Endothelial cell of umbilical vein (primary cell): Measurements from ENCODE around the gene SPART. TPM values are rescaled to one million over a fixed set of nuclear protein-coding genes. Genes with fewer than 3 reads are reported as not detected.
A peak's percentile ranks its signal among the peaks of the same experiment; 100 is the strongest.

Experiments
- BruUV-seq: library from RNA; stranded (reverse); fragments of 400-500 nt; replicated peaks from 2 replicates; lab custom pipeline; 2021; lab: Mats Ljungman, UMichigan
- CTCF ChIA-PET: fragments of 300-600, 350-600 bp; sonication (Branson Sonifier 250); formaldehyde crosslinking; loops from one replicate; lab custom pipeline; 2021; ENCODE audit warnings: antibody characterized with exemption, inconsistent platforms; lab: Charles Lee
- POLR2A ChIA-PET: fragments of 300-600, 350-600 bp; sonication (Branson Sonifier 250); formaldehyde crosslinking; loops from one replicate; lab custom pipeline; 2021; ENCODE audit warnings: antibody characterized with exemption, inconsistent platforms; lab: Charles Lee
- DNase-seq: peaks from one replicate; pipeline ENCODE4 v3.0.0-alpha.2; 2011; ENCODE audit warnings: low read depth, low spot score
- FAIRE-seq: peaks from 2 replicates; lab custom pipeline; 2011; peaks lifted over from hg19 to GRCh38; lab: Jason Lieb, UNC
- H2AFZ ChIP-seq: 2 replicates; pipeline ENCODE4 v1.6.0; 2012; ENCODE audit warnings: low read depth, low read length, control low read depth, inconsistent platforms
- H3K27ac ChIP-seq: 2 replicates; pipeline ENCODE4 v1.5.1; 2011; ENCODE audit warnings: low read depth, mild to moderate bottlenecking, control low read depth, low read length, moderate library complexity; ENCODE audit not compliant: insufficient read depth
- H3K27me3 ChIP-seq, 2 experiments: 2 replicates each; pipeline versions ENCODE4 v1.6.0 to v1.6.1; 2011; ENCODE audit warnings: low read length in 2 of 2, mixed read lengths in 1 of 2; ENCODE audit not compliant: control insufficient read depth in 2 of 2, insufficient read depth in 2 of 2
- H3K36me3 ChIP-seq, 2 experiments: 2 replicates in 1 of 2; 3 replicates in 1 of 2; pipeline ENCODE4 v1.5.1; 2011; ENCODE audit warnings: low read length in 2 of 2, mild to moderate bottlenecking in 1 of 2, moderate library complexity in 1 of 2; ENCODE audit not compliant: control insufficient read depth in 2 of 2, insufficient read depth in 2 of 2; ENCODE audit errors: extremely low read depth in 1 of 2
- H3K4me1 ChIP-seq: 3 replicates; pipeline ENCODE4 v1.5.1; 2011; ENCODE audit warnings: mild to moderate bottlenecking, low read length; ENCODE audit not compliant: control insufficient read depth, insufficient read depth; ENCODE audit errors: extremely low read depth
- H3K4me2 ChIP-seq: 2 replicates; pipeline ENCODE4 v1.6.1; 2011; ENCODE audit warnings: low read length, control low read depth, mixed read lengths; ENCODE audit not compliant: insufficient read depth
- H3K4me3 ChIP-seq, 3 experiments: fragments of 200-600 bp in 1 of 3; sonication (generic), shearing (Covaris generic) in 1 of 3; replicated peaks in 1 of 3; 2 replicates each; pipeline ENCODE4 v1.5.1; 2011 to 2016; ENCODE audit warnings: control low read depth in 3 of 3, low read length in 3 of 3, mild to moderate bottlenecking in 2 of 3, inconsistent platforms in 1 of 3, low read depth in 1 of 3, moderate library complexity in 1 of 3; ENCODE audit not compliant: insufficient read depth in 1 of 3
- H3K79me2 ChIP-seq: 2 replicates; pipeline ENCODE4 v1.6.0; 2012; ENCODE audit warnings: low read length, inconsistent platforms; ENCODE audit not compliant: control insufficient read depth, insufficient read depth
- H3K9ac ChIP-seq: replicated peaks from 2 replicates; pipeline ENCODE3; 2011; ENCODE audit warnings: low read length, control low read depth; ENCODE audit not compliant: insufficient read depth; ENCODE audit errors: extremely low read depth
- H3K9me1 ChIP-seq: replicated peaks from 3 replicates; pipeline ENCODE4 v1.6.0; 2011; ENCODE audit warnings: mild to moderate bottlenecking, low read length; ENCODE audit not compliant: control insufficient read depth, insufficient read depth; ENCODE audit errors: extremely low read depth
- H3K9me3 ChIP-seq: replicated peaks from 2 replicates; pipeline ENCODE4 v1.5.1; 2012; ENCODE audit warnings: low read length, inconsistent platforms; ENCODE audit not compliant: control insufficient read depth, insufficient read depth
- H4K20me1 ChIP-seq: replicated peaks from 2 replicates; pipeline ENCODE3; 2011; ENCODE audit warnings: mild to moderate bottlenecking, low read length; ENCODE audit not compliant: control insufficient read depth, insufficient read depth; ENCODE audit errors: extremely low read depth
- FOS ChIP-seq: IDR thresholded peaks from 2 replicates; pipeline ENCODE4 v1.6.1; 2011; ENCODE audit warnings: mild to moderate bottlenecking, low read length, moderate library complexity, borderline replicate concordance; ENCODE audit not compliant: insufficient read depth
- dilution Hi-C: fragments of 300-500 bp; cut with MboI; formaldehyde crosslinking; loops from one replicate; pipeline ENCODE4 v1.15.0; 2019; ENCODE audit warnings: low sequenced_read_pairs; ENCODE audit not compliant: extremely low pct_ligation_motif_present
- intact Hi-C: fragments of 100-400 bp; cut with micrococcal nuclease; formaldehyde crosslinking; loops from one replicate; pipeline ENCODE4 v1.10.0; 2022
- polyA plus RNA-seq, 4 experiments: library from polyadenylated mRNA; depleted of rRNA in 3 of 4; stranded (reverse) in 3 of 4; unstranded in 1 of 4; fragments of >200 nt; gene quantifications; 2 replicates each; pipeline versions ENCODE4 v1.2.1 to v1.2.3, GENCODE V29; 2011 to 2012; ENCODE audit warnings: missing spikeins in 1 of 4
- total RNA-seq: library from RNA; stranded (reverse); gene quantifications from 2 replicates; pipeline ENCODE4 v1.2.3, GENCODE V29; 2021
- TF ChIP-seq, protein P1 (sequence below), 2 donors: IDR thresholded peaks; 1 replicate in 1 of 2; 2 replicates in 1 of 2; pipeline ENCODE4 v1.5.1; 2011; ENCODE audit warnings: low read length in 2 of 2, mild to moderate bottlenecking in 2 of 2, moderate library complexity in 2 of 2, control low read depth in 1 of 2, inconsistent platforms in 1 of 2, low read depth in 1 of 2; ENCODE audit not compliant: insufficient read depth in 1 of 2; ENCODE audit errors: extremely low read depth in 1 of 2

The SPART gene
- total and polyA plus RNA-seq, 2 donors (not counting 3 experiments of a cell fraction or from before 2014, with no cell fraction given): 40.8 to 73.6 TPM

DNA sequence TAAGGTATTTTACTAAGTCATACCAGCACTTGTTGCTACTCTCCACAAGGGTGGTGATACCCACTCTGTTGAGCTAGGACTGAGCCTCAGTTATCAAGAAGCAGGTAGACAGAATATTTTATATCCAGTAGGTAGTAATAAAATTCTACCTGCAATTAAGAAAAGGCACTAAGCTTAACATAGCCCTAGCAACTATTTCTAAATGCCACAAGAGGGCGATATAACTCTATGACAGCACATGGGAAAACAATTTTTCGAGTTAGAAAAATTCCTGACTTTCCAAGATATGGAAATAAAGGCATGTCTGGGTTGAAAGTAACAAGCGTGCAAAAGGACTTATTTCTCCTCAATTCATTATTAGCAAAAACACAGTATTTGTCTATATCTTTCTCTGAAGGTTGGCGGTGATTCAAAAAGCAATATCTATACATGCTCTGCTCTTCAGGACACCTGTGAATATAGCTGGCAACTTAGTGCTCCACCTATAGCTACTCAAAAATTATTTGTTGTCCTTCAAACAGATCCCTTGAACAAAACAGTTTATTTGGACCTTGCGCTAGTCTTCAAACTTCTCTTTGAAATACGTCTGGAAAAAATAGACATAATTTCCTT is 63.3 kb downstream of the SPART start:
- no peak overlapping the region for H3K9ac ChIP-seq
- FAIRE-seq: peak; percentile 15
- POLR2A ChIA-PET: no interaction called here
- no peak overlapping the region for H2AFZ ChIP-seq
- H3K4me2 ChIP-seq: no peak overlapping the region
- no peaks in the 10 kb centered on the region for H3K9me1 ChIP-seq
- no peaks in the 10 kb centered on the region for H3K27me3 ChIP-seq
- dilution Hi-C loops (no loop called here), intact Hi-C loops (loop anchor here (1.0 to 10.0 kb wide), 6 partner anchors 63 to 702 kb away; partner anchors contain the start of gene SPART)
- H3K27ac ChIP-seq: no peak overlapping the region
- TF ChIP-seq, protein P1, sequence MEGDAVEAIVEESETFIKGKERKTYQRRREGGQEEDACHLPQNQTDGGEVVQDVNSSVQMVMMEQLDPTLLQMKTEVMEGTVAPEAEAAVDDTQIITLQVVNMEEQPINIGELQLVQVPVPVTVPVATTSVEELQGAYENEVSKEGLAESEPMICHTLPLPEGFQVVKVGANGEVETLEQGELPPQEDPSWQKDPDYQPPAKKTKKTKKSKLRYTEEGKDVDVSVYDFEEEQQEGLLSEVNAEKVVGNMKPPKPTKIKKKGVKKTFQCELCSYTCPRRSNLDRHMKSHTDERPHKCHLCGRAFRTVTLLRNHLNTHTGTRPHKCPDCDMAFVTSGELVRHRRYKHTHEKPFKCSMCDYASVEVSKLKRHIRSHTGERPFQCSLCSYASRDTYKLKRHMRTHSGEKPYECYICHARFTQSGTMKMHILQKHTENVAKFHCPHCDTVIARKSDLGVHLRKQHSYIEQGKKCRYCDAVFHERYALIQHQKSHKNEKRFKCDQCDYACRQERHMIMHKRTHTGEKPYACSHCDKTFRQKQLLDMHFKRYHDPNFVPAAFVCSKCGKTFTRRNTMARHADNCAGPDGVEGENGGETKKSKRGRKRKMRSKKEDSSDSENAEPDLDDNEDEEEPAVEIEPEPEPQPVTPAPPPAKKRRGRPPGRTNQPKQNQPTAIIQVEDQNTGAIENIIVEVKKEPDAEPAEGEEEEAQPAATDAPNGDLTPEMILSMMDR (IDR thresholded peaks at IDR 0.05; ENCODE audit: extremely low read depth in 1 of 2, insufficient read depth in 1 of 2, low read depth in 1 of 2, low read length in 2 of 2): peak; percentile 52 to 53
- TF ChIP-seq FOS: no peak
- H3K79me2 ChIP-seq: no peaks in the 10 kb centered on the region
- no peaks in the 10 kb centered on the region for H3K36me3 ChIP-seq
- CTCF ChIA-PET: interaction anchor here (0.5 to 3.6 kb wide), 67 partner anchors 9 to 786 kb away, joined by 3 to 87 read pairs (median 4); partner anchors contain the start of genes CCDC169 and SPART
- DNase-seq: peak; percentile 61
- no peaks in the 10 kb centered on the region for H4K20me1 ChIP-seq
- H3K4me3 ChIP-seq: no peak overlapping the region
- H3K9me3 ChIP-seq: no peaks in the 10 kb centered on the region
- no peaks in the 10 kb centered on the region for H3K4me1 ChIP-seq
- no TSS peak for BruUV-seq
